ENCODE measurements around the gene MAP4K2. TPM values are rescaled to one million over a fixed set of nuclear protein-coding genes. Genes with fewer than 3 reads are reported as not detected.
A peak's percentile ranks its signal among the peaks of the same experiment; 100 is the strongest.

MAP4K2 gene
- total RNA-seq, 1 experiment from 2014 or later: 16.8 TPM

DNA sequence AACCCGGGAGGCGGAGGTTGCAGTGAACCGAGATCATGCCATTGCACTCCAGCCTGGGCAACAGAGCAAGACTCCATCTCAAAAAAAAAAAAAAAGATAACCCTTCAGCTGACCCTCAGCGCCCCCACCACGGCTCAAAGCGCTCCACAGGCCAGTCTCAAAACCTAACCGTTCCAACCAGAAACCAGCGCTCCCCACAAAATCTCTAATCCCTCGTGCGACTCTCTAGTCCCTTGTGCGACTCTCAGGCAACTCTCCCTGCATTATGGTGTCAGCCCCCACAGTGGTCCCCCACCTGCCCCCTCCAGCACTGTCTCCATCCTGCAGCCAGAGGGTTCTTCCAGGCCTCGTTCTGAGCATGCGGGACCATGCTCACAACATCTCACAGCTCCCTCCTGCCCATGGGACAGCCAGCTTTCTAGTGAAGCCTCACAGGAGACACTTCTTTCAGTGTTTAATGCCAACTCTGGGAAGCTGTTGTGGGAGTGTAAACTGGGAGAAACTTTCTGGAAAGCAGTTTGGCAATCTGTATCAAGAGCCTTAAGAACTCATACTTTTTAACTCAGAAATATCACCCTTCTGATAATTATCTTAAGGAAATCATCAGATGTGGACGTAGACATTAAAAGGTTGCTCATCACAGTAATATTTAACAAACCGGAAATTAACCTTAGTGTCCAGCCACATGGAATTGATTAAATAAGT, 54.9 kb downstream of the MAP4K2 start:
- H3K27me3 Mint-ChIP-seq (ENCODE audit: insufficient read depth, unreplicated experiment): peaks cover 6% of the 10 kb centered on the region
- Histone ChIP-seq H3K4me1 (peaks cover 20% of the 10 kb centered on the region), H3K9me3 (no peaks in the 10 kb centered on the region), H3K4me3 (ENCODE audit: low read depth, low read length) (no peak overlapping the region), H3K36me3 (ENCODE audit: control insufficient read depth, insufficient read depth, low read length) (no peaks in the 10 kb centered on the region), H3K27me3 (replicated peaks; ENCODE audit: control insufficient read depth, insufficient read depth, low read length) (no peaks in the 10 kb centered on the region)
- no peaks in the 10 kb centered on the region for H3K9me3 Mint-ChIP-seq (ENCODE audit: unreplicated experiment)
- H3K4me1 Mint-ChIP-seq (ENCODE audit: low read depth, unreplicated experiment): peaks cover 9% of the 10 kb centered on the region
- peaks cover 6% of the 10 kb centered on the region for H3K36me3 Mint-ChIP-seq (ENCODE audit: insufficient read depth, unreplicated experiment)
- intact Hi-C loops (cut with micrococcal nuclease; ENCODE audit: unreplicated experiment): no loop called here
- no peak overlapping the region for H3K27ac Mint-ChIP-seq (ENCODE audit: unreplicated experiment)
- POLR2A ChIA-PET: no interaction called here
- H3K4me3 Mint-ChIP-seq (ENCODE audit: unreplicated experiment): no peak overlapping the region
- DNase-seq: no peak
- TF ChIP-seq, protein P1, sequence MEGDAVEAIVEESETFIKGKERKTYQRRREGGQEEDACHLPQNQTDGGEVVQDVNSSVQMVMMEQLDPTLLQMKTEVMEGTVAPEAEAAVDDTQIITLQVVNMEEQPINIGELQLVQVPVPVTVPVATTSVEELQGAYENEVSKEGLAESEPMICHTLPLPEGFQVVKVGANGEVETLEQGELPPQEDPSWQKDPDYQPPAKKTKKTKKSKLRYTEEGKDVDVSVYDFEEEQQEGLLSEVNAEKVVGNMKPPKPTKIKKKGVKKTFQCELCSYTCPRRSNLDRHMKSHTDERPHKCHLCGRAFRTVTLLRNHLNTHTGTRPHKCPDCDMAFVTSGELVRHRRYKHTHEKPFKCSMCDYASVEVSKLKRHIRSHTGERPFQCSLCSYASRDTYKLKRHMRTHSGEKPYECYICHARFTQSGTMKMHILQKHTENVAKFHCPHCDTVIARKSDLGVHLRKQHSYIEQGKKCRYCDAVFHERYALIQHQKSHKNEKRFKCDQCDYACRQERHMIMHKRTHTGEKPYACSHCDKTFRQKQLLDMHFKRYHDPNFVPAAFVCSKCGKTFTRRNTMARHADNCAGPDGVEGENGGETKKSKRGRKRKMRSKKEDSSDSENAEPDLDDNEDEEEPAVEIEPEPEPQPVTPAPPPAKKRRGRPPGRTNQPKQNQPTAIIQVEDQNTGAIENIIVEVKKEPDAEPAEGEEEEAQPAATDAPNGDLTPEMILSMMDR (IDR thresholded peaks at IDR 0.05; ENCODE audit: insufficient read depth in 1 of 2, low read depth in 1 of 2, low read length in 1 of 2, severe bottlenecking in 1 of 2, unreplicated experiment in 1 of 2): no peak
- BruUV-seq (replicated peaks): no TSS peak
- CTCF ChIA-PET: interaction anchor here (0.9 kb wide), 1 partner anchor 375 kb away, joined by 3 read pairs; no protein-coding TSS in a partner anchor

DNA sequence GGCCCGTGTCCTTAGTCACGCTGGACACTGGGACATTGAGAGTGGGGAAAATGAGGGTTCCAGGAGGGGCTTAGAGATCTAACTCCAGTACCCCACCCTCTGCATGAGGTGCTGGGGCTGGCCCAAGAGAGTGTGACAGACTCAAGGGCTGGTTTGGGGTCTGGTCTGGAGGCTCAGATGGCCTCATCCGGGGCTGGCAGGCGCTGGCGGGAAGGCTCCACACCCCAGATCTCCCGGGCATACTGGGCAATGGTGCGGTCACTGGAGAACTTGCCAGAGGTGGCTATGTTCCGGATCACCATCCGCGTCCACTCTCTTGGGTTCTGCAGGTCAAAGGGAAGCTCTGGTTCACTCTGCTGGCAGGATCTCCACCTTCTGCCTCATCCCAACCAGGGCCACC, 56.5 kb downstream of the MAP4K2 start:
- Mint-ChIP-seq H3K27me3 (ENCODE audit: insufficient read depth, unreplicated experiment) (peaks cover 6% of the 10 kb centered on the region), H3K36me3 (ENCODE audit: insufficient read depth, unreplicated experiment) (peaks cover 10% of the 10 kb centered on the region), H3K4me1 (ENCODE audit: low read depth, unreplicated experiment) (peaks cover 9% of the 10 kb centered on the region), H3K9me3 (ENCODE audit: unreplicated experiment) (no peaks in the 10 kb centered on the region), H3K27ac (ENCODE audit: unreplicated experiment) (no peak overlapping the region), H3K4me3 (ENCODE audit: unreplicated experiment) (no peak overlapping the region)
- TF ChIP-seq, protein P1 (IDR thresholded peaks at IDR 0.05; ENCODE audit: insufficient read depth in 1 of 2, low read depth in 1 of 2, low read length in 1 of 2, severe bottlenecking in 1 of 2, unreplicated experiment in 1 of 2): no peak
- H3K4me3 ChIP-seq (ENCODE audit: low read depth, low read length): no peak overlapping the region
- DNase-seq: no peak
- no peaks in the 10 kb centered on the region for H3K27me3 ChIP-seq (replicated peaks; ENCODE audit: control insufficient read depth, insufficient read depth, low read length)
- no TSS peak for BruUV-seq (replicated peaks)
- CTCF ChIA-PET: interaction anchor here (1.0 to 1.1 kb wide), 2 partner anchors 58 to 298 kb away, joined by 3 read pairs; no protein-coding TSS in a partner anchor
- POLR2A ChIA-PET: no interaction called here
- H3K9me3 ChIP-seq: no peaks in the 10 kb centered on the region
- peaks cover 34% of the 10 kb centered on the region for H3K4me1 ChIP-seq
- intact Hi-C loops (cut with micrococcal nuclease; ENCODE audit: unreplicated experiment): no loop called here
- no peaks in the 10 kb centered on the region for H3K36me3 ChIP-seq (ENCODE audit: control insufficient read depth, insufficient read depth, low read length)

DNA sequence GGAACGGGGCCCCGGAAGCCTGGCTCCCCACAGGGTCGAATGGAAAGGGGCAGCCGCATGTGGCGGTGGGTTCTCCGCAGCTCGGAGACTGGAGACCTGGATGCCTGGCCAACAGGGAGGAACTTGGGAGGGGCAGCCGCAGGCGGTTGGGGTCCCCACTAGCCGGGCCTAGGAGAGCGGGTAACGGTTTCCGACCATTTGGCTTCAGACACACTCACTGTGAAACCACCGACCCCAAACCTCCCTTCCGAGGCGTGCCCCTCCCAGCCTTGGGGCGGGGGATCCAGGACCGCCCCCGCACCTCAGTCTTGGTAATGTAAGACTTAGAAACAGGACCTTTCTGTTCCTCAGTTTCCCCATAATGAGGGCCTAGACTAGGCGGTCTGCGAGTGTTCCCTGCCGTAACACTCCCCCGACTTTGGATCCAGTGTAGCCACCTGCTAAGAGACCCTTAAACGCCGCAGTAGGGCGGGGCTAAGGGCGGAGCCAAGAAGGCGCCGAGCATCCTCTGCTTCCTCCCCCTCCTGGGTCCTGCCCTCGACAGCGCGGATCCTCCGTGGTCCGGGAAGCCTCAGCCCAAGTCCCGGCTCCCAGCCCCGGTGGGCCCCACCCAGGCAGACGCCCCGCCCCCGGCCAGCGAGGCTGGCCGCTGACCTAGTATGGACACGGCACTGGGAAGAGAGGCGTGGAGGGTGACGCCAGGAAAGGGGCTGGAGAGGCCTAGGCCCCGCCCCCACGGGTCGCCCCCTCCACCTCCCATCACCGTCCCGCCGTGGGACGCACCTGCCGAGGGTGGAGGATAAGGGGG, 57.3 kb downstream of the MAP4K2 start:
- Histone ChIP-seq H3K27me3 (replicated peaks; ENCODE audit: control insufficient read depth, insufficient read depth, low read length) (no peaks in the 10 kb centered on the region), H3K9me3 (no peaks in the 10 kb centered on the region), H3K36me3 (ENCODE audit: control insufficient read depth, insufficient read depth, low read length) (no peaks in the 10 kb centered on the region), H3K4me1 (peaks cover 38% of the 10 kb centered on the region), H3K4me3 (ENCODE audit: low read depth, low read length) (peak overlapping the region; percentile 59; the same call in 1 of the 2 replicates)
- peaks cover 11% of the 10 kb centered on the region for H3K36me3 Mint-ChIP-seq (ENCODE audit: insufficient read depth, unreplicated experiment)
- H3K4me1 Mint-ChIP-seq (ENCODE audit: low read depth, unreplicated experiment): peaks cover 9% of the 10 kb centered on the region
- no peaks in the 10 kb centered on the region for H3K9me3 Mint-ChIP-seq (ENCODE audit: unreplicated experiment)
- BruUV-seq (replicated peaks): no TSS peak
- TF ChIP-seq, protein P1 (IDR thresholded peaks at IDR 0.05; ENCODE audit: insufficient read depth in 1 of 2, low read depth in 1 of 2, low read length in 1 of 2, severe bottlenecking in 1 of 2, unreplicated experiment in 1 of 2): no peak
- H3K27ac Mint-ChIP-seq (ENCODE audit: unreplicated experiment): no peak overlapping the region
- ChIA-PET CTCF (interaction anchor here (0.6 to 1.4 kb wide), 3 partner anchors 57 to 504 kb away, joined by 3 to 5 read pairs (median 3); no protein-coding TSS in a partner anchor), POLR2A (no interaction called here)
- peaks cover 6% of the 10 kb centered on the region for H3K27me3 Mint-ChIP-seq (ENCODE audit: insufficient read depth, unreplicated experiment)
- H3K4me3 Mint-ChIP-seq (ENCODE audit: unreplicated experiment): peak overlapping the region; percentile 65
- intact Hi-C loops (cut with micrococcal nuclease; ENCODE audit: unreplicated experiment): no loop called here
- no peak for DNase-seq
